Adrenal gland (tissue), 12 donors: ENCODE measurements around the gene MBNL2. TPM values are rescaled to one million over a fixed set of nuclear protein-coding genes. Genes with fewer than 3 reads are reported as not detected.
A peak's percentile ranks its signal among the peaks of the same experiment; 100 is the strongest.

Source experiments
- DNase-seq, 7 donors: peaks; one replicate each; pipeline ENCODE4 v3.0.0-alpha.2; 2019 to 2020
- H3K27ac ChIP-seq, 5 donors: fragments of 200-600 bp; sonication (generic) in 4 of 5; 1 replicate in 3 of 5; 2 replicates in 2 of 5; pipeline versions ENCODE4 v1.5.1 to v1.8.0; 2016 to 2020; ENCODE audit warnings: mild to moderate bottlenecking in 1 of 5
- H3K27me3 ChIP-seq: fragments of 200-600 bp; 2 replicates; pipeline ENCODE4 v1.8.0; 2021
- H3K36me3 ChIP-seq, 2 donors: fragments of 200-600 bp; replicated peaks in 1 of 2; 1 replicate in 1 of 2; 2 replicates in 1 of 2; pipeline versions ENCODE4 v1.5.1 to v1.8.0; 2018 to 2022
- H3K4me1 ChIP-seq, 2 donors: fragments of 200-600 bp; replicated peaks in 1 of 2; 1 replicate in 1 of 2; 2 replicates in 1 of 2; pipeline versions ENCODE4 v1.5.1 to v1.8.0; 2018 to 2021
- H3K4me3 ChIP-seq, 4 donors: fragments of 200-600 bp; sonication (generic) in 3 of 4; one replicate each; pipeline ENCODE4 v1.5.1; 2016 to 2018
- H3K9me3 ChIP-seq, 3 donors: fragments of 200-600 bp; sonication (generic) in 1 of 3; replicated peaks in 1 of 3; 1 replicate in 2 of 3; 2 replicates in 1 of 3; pipeline versions ENCODE4 v1.5.1 to v1.8.0; 2016 to 2021
- POLR2A ChIP-seq, 2 donors: fragments of 450-650 bp; IDR thresholded peaks; one replicate each; pipeline ENCODE4 v1.6.1; 2017; ENCODE audit warnings: antibody characterized with exemption in 2 of 2, mild to moderate bottlenecking in 2 of 2, moderate library complexity in 1 of 2
- WGBS, 4 donors: extraction: QIAGEN DNeasy Blood & Tissue Kit in 2 of 4; methylation state at CpG; one replicate each; pipeline versions ENCODE4 v1.1.5 to v1.1.7; 2013 to 2017; 5-methylcytosine and 5-hydroxymethylcytosine counted together
- intact Hi-C, 2 donors: fragments of 100-400 bp; cut with DNase I; formaldehyde crosslinking; loops; one replicate each; pipeline versions ENCODE4 v1.14.1 to v1.15.0; 2022 to 2023
- polyA plus RNA-seq, 3 donors: library from polyadenylated mRNA; stranded (reverse); fragments of 200-250 nt in 2 of 3; fragments of 350-450 nt in 1 of 3; fragmentation: Illumina TruSeq in 1 of 3; extraction: RNeasy Lipid Tissue Mini Kit (QIAGEN cat#74804) in 1 of 3; gene quantifications; one replicate each; pipeline ENCODE4 v1.2.3, GENCODE V29; 2013 to 2014
- total RNA-seq, 9 donors: library from RNA; depleted of rRNA in 4 of 9; stranded (reverse); fragments of >200 nt in 4 of 9; fragments of 120-200 nt in 1 of 9; fragmentation: NEBNext Ultra II Directional in 1 of 9; extraction: Animal tissue kit (Norgen Biotek cat#: 25700) in 1 of 9; gene quantifications; one replicate each; pipeline versions ENCODE4 v1.1.0 to v1.2.4, GENCODE V29; 2013 to 2023
- TF ChIP-seq, protein P1 (sequence below), 6 experiments: fragments of 450-650 bp in 4 of 6; fragments of 200-600 bp in 2 of 6; sonication (generic) in 1 of 6; IDR thresholded peaks; 1 replicate in 5 of 6; 2 replicates in 1 of 6; pipeline versions ENCODE4 v1.5.1 to v1.8.0; 2016 to 2021; ENCODE audit warnings: antibody characterized with exemption in 6 of 6, mild to moderate bottlenecking in 2 of 6, moderate library complexity in 1 of 6
- donor health status: healthy with polysubstance abuse.
- donor health status: Bipolar disorder and iron deficiency.
- donor health status: DM: yes; HTN: yes; CAD: no.
- donor health status: DM: no; HTN: no; CAD: no.
- donor health status: DM: no; HTN: no; CAD: no.
- donor health status: DM: yes; HTN: yes; CAD: no.

The MBNL2 gene
- total and polyA plus RNA-seq, 12 donors: 29.2 to 250 (median 130) TPM

DNA sequence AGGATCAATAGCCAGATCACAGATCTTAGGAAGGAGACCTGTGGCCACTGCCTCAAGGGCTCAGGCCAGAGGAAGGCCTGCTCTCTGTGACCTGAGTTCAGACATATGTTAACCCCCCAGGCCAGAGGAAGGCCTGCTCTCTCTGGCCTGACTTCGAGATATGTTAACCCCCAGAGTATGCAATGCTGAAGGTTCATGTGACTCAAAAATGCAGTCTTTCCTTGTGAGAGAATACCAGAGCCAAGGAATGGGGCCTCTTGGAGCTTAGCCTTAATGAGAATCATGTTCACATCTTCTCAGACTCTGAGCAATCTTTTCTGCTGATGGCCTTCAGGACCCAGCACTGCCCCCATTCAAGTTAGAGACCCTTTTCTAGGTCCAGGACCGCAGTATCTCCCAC, 36.7 kb downstream of the MBNL2 start:
- WGBS, 4 donors: 73 to 95% (median 88%) methylated on average over 2 of the region's 2 CpGs
- TF ChIP-seq, protein P1, sequence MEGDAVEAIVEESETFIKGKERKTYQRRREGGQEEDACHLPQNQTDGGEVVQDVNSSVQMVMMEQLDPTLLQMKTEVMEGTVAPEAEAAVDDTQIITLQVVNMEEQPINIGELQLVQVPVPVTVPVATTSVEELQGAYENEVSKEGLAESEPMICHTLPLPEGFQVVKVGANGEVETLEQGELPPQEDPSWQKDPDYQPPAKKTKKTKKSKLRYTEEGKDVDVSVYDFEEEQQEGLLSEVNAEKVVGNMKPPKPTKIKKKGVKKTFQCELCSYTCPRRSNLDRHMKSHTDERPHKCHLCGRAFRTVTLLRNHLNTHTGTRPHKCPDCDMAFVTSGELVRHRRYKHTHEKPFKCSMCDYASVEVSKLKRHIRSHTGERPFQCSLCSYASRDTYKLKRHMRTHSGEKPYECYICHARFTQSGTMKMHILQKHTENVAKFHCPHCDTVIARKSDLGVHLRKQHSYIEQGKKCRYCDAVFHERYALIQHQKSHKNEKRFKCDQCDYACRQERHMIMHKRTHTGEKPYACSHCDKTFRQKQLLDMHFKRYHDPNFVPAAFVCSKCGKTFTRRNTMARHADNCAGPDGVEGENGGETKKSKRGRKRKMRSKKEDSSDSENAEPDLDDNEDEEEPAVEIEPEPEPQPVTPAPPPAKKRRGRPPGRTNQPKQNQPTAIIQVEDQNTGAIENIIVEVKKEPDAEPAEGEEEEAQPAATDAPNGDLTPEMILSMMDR (IDR thresholded peaks at IDR 0.05): no peak
- TF ChIP-seq POLR2A (IDR thresholded peaks at IDR 0.05): no peak
- peaks cover 77 to 96% of the 10 kb centered on the region in 2 donors for H3K4me1 ChIP-seq
- H3K9me3 ChIP-seq: no peaks in the 10 kb centered on the region
- H3K4me3 ChIP-seq: peak overlapping the region in 1 of 4 donors; percentile 14
- DNase-seq: no peak
- peak overlapping the region; percentile 81 to 95 (median 93) for H3K27ac ChIP-seq
- no peaks in the 10 kb centered on the region for H3K27me3 ChIP-seq
- intact Hi-C loops: no loop called here
- H3K36me3 ChIP-seq: no peaks in the 10 kb centered on the region

DNA sequence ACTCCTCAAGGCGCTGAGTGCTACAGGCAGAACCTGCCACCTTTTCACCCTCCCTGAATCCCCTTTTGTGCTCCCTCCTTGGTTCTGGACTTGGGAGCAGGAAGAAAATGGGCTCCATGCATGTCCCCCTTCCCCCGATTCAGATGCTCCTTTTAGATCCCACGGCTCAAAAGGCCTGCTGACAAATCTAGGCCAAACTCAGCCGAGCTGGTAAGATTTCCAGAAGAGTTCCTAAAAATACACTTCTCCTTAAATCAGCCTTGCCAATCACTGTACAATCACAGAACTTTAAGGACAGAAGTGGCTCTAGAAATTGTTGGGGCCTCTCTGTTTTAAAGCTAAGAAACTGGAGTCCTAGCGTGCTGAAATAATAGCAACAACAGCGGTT, 37.3 kb downstream of the MBNL2 start:
- peaks cover 78 to 94% of the 10 kb centered on the region in 2 donors for H3K4me1 ChIP-seq
- H3K27me3 ChIP-seq: no peaks in the 10 kb centered on the region
- peak overlapping the region; percentile 81 to 95 (median 93) for H3K27ac ChIP-seq
- TF ChIP-seq, protein P1 (IDR thresholded peaks at IDR 0.05): no peak
- no peak for TF ChIP-seq POLR2A (IDR thresholded peaks at IDR 0.05)
- no peaks in the 10 kb centered on the region for H3K9me3 ChIP-seq
- 73 to 81% (median 75%) methylated on average over 6 of the region's 6 CpGs for WGBS, 4 donors
- no peak for DNase-seq
- no peak overlapping the region for H3K4me3 ChIP-seq
- H3K36me3 ChIP-seq: no peaks in the 10 kb centered on the region
- intact Hi-C loops: no loop called here

DNA sequence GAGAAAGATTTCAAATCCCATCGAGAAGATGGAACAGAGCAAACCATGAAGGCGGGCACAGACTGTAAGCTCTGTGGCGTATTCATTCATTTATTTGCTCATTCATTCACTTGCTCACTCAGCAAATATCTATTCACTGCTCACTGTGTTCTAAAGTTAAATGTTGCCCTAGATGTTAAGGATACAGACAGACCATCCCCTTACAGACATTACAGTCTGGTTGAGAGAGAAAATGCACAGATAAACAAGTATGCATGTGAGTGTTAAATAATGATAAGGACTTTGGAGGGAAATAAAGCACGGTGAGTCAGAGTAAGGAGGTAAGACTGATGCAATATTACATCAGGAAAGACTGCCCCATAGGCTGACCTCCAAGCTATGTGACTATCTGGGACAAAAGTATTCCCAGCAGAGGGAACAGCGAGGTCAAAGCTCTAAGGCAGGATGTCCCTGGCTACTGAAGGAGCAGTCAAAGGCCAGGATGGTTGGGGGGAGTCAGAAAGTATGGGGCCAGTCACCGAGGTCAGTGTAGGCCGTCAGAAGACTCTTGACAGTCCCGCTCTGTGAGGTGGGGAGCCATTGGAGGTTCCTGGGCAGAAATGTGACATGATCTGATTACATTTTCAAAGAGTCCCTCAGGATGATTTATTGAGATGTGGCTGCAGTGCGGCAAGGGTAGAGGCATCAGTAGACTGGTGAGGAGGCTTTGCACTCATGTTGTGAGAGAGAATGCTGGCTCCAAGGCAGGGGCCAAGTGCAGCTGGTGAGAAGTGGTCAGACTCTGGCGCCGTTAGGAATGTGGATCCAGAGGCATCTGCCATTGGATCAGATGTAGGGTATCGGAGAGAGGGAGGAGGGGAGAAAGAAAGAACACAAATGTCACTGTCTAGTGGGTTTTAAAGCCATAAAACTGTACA, 37.9 kb downstream of the MBNL2 start:
- Histone ChIP-seq H3K27ac (peak overlapping the region; percentile 81 to 95 (median 93)), H3K36me3 (no peaks in the 10 kb centered on the region), H3K4me3 (no peak overlapping the region), H3K27me3 (no peaks in the 10 kb centered on the region), H3K9me3 (no peaks in the 10 kb centered on the region), H3K4me1 (peaks cover 78 to 94% of the 10 kb centered on the region in 2 donors)
- peak; percentile 53 to 77 (median 65) for DNase-seq
- TF ChIP-seq POLR2A (IDR thresholded peaks at IDR 0.05): no peak
- TF ChIP-seq, protein P1 (IDR thresholded peaks at IDR 0.05): no peak
- intact Hi-C loops: loop anchor here (10.0 kb wide), 1 partner anchor 85 kb away; no protein-coding TSS in a partner anchor
- WGBS, 4 donors: 59 to 69% (median 62%) methylated on average over 12 of the region's 12 CpGs

DNA sequence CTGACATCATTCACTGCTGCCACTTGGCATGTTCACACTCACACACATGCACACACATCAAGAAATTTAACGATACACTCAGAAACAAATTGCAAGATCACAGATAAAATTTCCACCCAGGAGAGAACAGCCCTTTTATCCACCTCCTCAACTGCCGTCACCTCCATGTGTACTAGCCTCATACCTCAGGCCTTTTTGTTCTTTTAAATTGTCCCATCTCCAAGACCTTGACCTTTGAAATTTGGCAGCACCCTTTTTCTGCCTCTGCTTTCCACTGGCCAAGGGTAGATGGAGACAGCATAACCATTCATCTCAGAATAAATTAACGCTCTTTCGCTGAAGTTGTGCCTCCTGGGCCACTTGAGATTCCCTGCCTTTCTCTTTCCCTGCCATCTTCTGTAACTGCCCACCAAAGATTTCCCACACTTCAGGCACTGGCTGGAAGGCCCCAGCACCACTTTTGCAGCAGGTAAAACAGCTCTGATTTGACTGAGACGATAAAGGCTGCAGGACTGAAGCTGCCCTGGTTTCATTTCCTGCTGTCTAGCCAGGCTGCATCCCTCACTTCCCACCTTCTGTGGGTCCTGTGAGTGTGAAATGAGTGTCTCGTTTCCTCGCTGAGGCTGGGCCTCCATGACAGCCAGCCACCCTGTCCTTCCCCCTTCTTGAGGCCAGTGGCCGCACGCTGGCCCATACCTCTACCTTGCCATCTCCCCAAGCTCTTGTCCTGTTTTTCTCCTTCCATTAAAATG, 39.3 kb downstream of the MBNL2 start:
- Histone ChIP-seq H3K27ac (peak overlapping the region; percentile 80 to 95 (median 87)), H3K36me3 (no peaks in the 10 kb centered on the region), H3K27me3 (no peaks in the 10 kb centered on the region), H3K4me3 (no peak overlapping the region), H3K9me3 (no peaks in the 10 kb centered on the region), H3K4me1 (peaks cover 79 to 94% of the 10 kb centered on the region in 2 donors)
- 38 to 49% (median 44%) methylated on average over 8 to 9 of the region's 9 CpGs for WGBS, 4 donors
- TF ChIP-seq, protein P1 (IDR thresholded peaks at IDR 0.05): no peak
- TF ChIP-seq POLR2A (IDR thresholded peaks at IDR 0.05): peak in 1 of 2 donors; percentile 43
- intact Hi-C loops: loop anchor here (10.0 kb wide), 1 partner anchor 83 kb away; no protein-coding TSS in a partner anchor
- peak in 6 of 7 donors; percentile 54 to 78 (median 66) for DNase-seq
